Colonic mucosa (tissue), 4 donors: ENCODE data around the gene PPBP. TPM values are rescaled to one million over a fixed set of nuclear protein-coding genes. Genes with fewer than 3 reads are reported as not detected.
A peak's percentile ranks its signal among the peaks of the same experiment; 100 is the strongest.

ENCODE experiments used
- DNase-seq: peaks from one replicate; pipeline ENCODE4 v3.0.0-alpha.2; 2020
- H3K27ac ChIP-seq: fragments of 200-600 bp; one replicate; pipeline ENCODE4 v1.8.0; 2021
- H3K27me3 ChIP-seq: fragments of 200-600 bp; one replicate; pipeline ENCODE4 v1.8.0; 2021
- H3K36me3 ChIP-seq: fragments of 200-600 bp; one replicate; pipeline ENCODE4 v1.8.0; 2021
- H3K4me1 ChIP-seq: fragments of 200-600 bp; one replicate; pipeline ENCODE4 v1.8.0; 2021; ENCODE audit warnings: mild to moderate bottlenecking
- H3K4me3 ChIP-seq: fragments of 200-600 bp; one replicate; pipeline ENCODE4 v1.8.0; 2021
- H3K9ac ChIP-seq, 2 donors: one replicate each; pipeline ENCODE4 v1.7.0; 2013; ENCODE audit warnings: control low read depth in 2 of 2, low read depth in 2 of 2, low read length in 2 of 2
- H3K9me3 ChIP-seq: fragments of 200-600 bp; one replicate; pipeline ENCODE4 v1.8.0; 2021
- CTCF ChIP-seq: fragments of 200-600 bp; IDR thresholded peaks from one replicate; pipeline ENCODE4 v1.8.0; 2022; ENCODE audit warnings: antibody characterized with exemption, mild to moderate bottlenecking
- intact Hi-C: fragments of 100-400 bp; cut with DNase I; formaldehyde crosslinking; loops from one replicate; pipeline ENCODE4 v1.14.1; 2022
- total RNA-seq, 2 donors: library from RNA; stranded (reverse); fragmentation: NEBNext Ultra II Directional in 1 of 2; extraction: Animal tissue kit (Norgen Biotek cat#: 25700) in 1 of 2; gene quantifications; one replicate each; pipeline ENCODE4 v1.2.1, GENCODE V29; 2021
- donor health status: healthy.
- donor health status: DM: no; HTN: no; CAD: no.
- donor health status: DM: no; HTN: no; CAD: no.

PPBP gene
- total RNA-seq, 2 donors from 2014 or later = not detected

GRCh38 chr4:73943555-73943954 lies 44.4 kb downstream of the PPBP start:
- H3K36me3 ChIP-seq = no peaks in the 10 kb centered on the region
- H3K27me3 ChIP-seq = no peaks in the 10 kb centered on the region
- no peaks in the 10 kb centered on the region for H3K9me3 ChIP-seq
- H3K27ac ChIP-seq = no peak overlapping the region
- peak overlapping the region; percentile 41 for H3K4me3 ChIP-seq
- intact Hi-C loops = no loop called here
- no peak overlapping the region for H3K9ac ChIP-seq
- no peak for DNase-seq
- no peaks in the 10 kb centered on the region for H3K4me1 ChIP-seq
- no peak for TF ChIP-seq CTCF

GRCh38 chr4:73936969-73937368 lies 51.0 kb downstream of the PPBP start:
- Histone ChIP-seq H3K27ac (no peak overlapping the region), H3K4me3 (no peak overlapping the region), H3K36me3 (no peaks in the 10 kb centered on the region), H3K9me3 (no peaks in the 10 kb centered on the region), H3K27me3 (no peaks in the 10 kb centered on the region), H3K4me1 (no peaks in the 10 kb centered on the region), H3K9ac (no peak overlapping the region)
- intact Hi-C loops = no loop called here
- no peak for DNase-seq
- TF ChIP-seq CTCF = no peak

Other genes with a start within 250 kb of the PPBP start
- gene CXCL8, start 247.6 kb downstream of the PPBP start, total RNA-seq = 1 to 10 TPM in 1 of 2 donors, under 1 TPM in 1; 0.89 to 4.7 TPM
- gene CXCL6, start 151.5 kb downstream of the PPBP start, total RNA-seq = under 1 TPM; 0.32 to 0.42 TPM
- gene PF4V1, start 134.9 kb downstream of the PPBP start, total RNA-seq = not detected
- gene CXCL1, start 118.8 kb downstream of the PPBP start, total RNA-seq = 10 to 100 TPM in 1 of 2 donors, 1 to 10 TPM in 1; 8.4 to 19.6 TPM
- gene PF4, start 6.2 kb downstream of the PPBP start, total RNA-seq = 1 to 10 TPM; 1.1 to 1.2 TPM
- 1 to 10 TPM in 1 of 2 donors, under 1 TPM in 1; 0.13 to 1.0 TPM for gene CXCL5, start 10.5 kb upstream of the PPBP start, total RNA-seq
- gene CXCL3, start 50.5 kb upstream of the PPBP start, total RNA-seq = 10 to 100 TPM; 17.5 to 20.2 TPM
- gene CXCL2, start 111.0 kb upstream of the PPBP start, total RNA-seq = 1 to 10 TPM; 7.5 TPM
- 10 to 100 TPM in 1 of 2 donors, 1 to 10 TPM in 1; 9.5 to 12.6 TPM for gene MTHFD2L, start 169.9 kb upstream of the PPBP start, total RNA-seq